Spleen (tissue), 11 donors: ENCODE data around the gene PLXNC1. TPM values are rescaled to one million over a fixed set of nuclear protein-coding genes. Genes with fewer than 3 reads are reported as not detected.

Source experiments
- DNase-seq: peaks from one replicate; pipeline ENCODE4 v3.0.0-alpha.2; 2020
- H3K27ac ChIP-seq, 8 donors: fragments of 200-600 bp; sonication (generic) in 7 of 8; 1 replicate in 4 of 8; 2 replicates in 4 of 8; pipeline versions ENCODE4 v1.5.0 to v1.8.0; 2016 to 2021; ENCODE audit warnings: inconsistent platforms in 4 of 8, mild to moderate bottlenecking in 4 of 8, moderate library complexity in 1 of 8
- H3K27me3 ChIP-seq, 7 donors: fragments of 200-600 bp; sonication (generic) in 6 of 7; replicated peaks in 1 of 7; 1 replicate in 4 of 7; 2 replicates in 3 of 7; pipeline versions ENCODE4 v1.5.0 to v1.8.0; 2016 to 2021; ENCODE audit warnings: inconsistent platforms in 3 of 7, mild to moderate bottlenecking in 1 of 7
- H3K36me3 ChIP-seq, 6 donors: fragments of 200-600 bp; sonication (generic) in 5 of 6; 1 replicate in 4 of 6; 2 replicates in 2 of 6; pipeline versions ENCODE4 v1.5.0 to v1.8.0; 2016 to 2021; ENCODE audit warnings: inconsistent platforms in 2 of 6
- H3K4me1 ChIP-seq, 6 donors: fragments of 200-600 bp; sonication (generic) in 5 of 6; 1 replicate in 3 of 6; 2 replicates in 3 of 6; pipeline versions ENCODE4 v1.5.0 to v1.8.0; 2016 to 2021; ENCODE audit warnings: inconsistent platforms in 3 of 6
- H3K4me3 ChIP-seq, 8 donors: fragments of 200-600 bp; sonication (generic) in 7 of 8; 1 replicate in 4 of 8; 2 replicates in 4 of 8; pipeline versions ENCODE4 v1.5.0 to v1.8.0; 2016 to 2021; ENCODE audit warnings: inconsistent platforms in 4 of 8, mild to moderate bottlenecking in 4 of 8, moderate library complexity in 2 of 8
- H3K9me3 ChIP-seq, 8 donors: fragments of 200-600 bp; sonication (generic) in 7 of 8; 1 replicate in 4 of 8; 2 replicates in 4 of 8; pipeline versions ENCODE4 v1.5.0 to v1.8.0; 2016 to 2021; ENCODE audit warnings: inconsistent platforms in 4 of 8
- CTCF ChIP-seq, 11 experiments: fragments of 200-600 bp in 7 of 11; fragments of 450-650 bp in 4 of 11; sonication (generic) in 4 of 11; IDR thresholded peaks in 8 of 11; conservative IDR thresholded peaks in 3 of 11; 1 replicate in 7 of 11; 2 replicates in 4 of 11; pipeline versions ENCODE4 v1.4.0 to v1.8.0; 2016 to 2021; ENCODE audit warnings: antibody characterized with exemption in 11 of 11, inconsistent platforms in 4 of 11, mild to moderate bottlenecking in 1 of 11
- POLR2A ChIP-seq, 3 donors: fragments of 450-650 bp; IDR thresholded peaks; one replicate each; pipeline ENCODE4 v1.5.1; 2017; ENCODE audit warnings: antibody characterized with exemption in 3 of 3, mild to moderate bottlenecking in 1 of 3
- POLR2AphosphoS5 ChIP-seq, 3 donors: sonication (generic); formaldehyde crosslinking; IDR thresholded peaks; one replicate each; pipeline ENCODE4 v1.5.1; 2017; ENCODE audit warnings: antibody characterized with exemption in 3 of 3
- WGBS, 5 donors: extraction: QIAGEN DNeasy Blood & Tissue Kit in 3 of 5; methylation state at CpG; one replicate each; pipeline versions ENCODE4 v1.1.5 to v1.1.7; 2013 to 2018; 5-methylcytosine and 5-hydroxymethylcytosine counted together
- intact Hi-C: fragments of 100-400 bp; cut with DNase I; formaldehyde crosslinking; loops from one replicate; pipeline ENCODE4 v1.15.0; 2023; ENCODE audit warnings: low total_unique reads
- polyA plus RNA-seq, 3 donors: library from polyadenylated mRNA; stranded (reverse); fragments of 200-250 nt; gene quantifications; one replicate each; pipeline ENCODE4 v1.2.1, GENCODE V29; 2013
- total RNA-seq, 7 donors: library from RNA; depleted of rRNA in 3 of 7; stranded (reverse); fragments of >200 nt in 3 of 7; fragmentation: NEBNext Ultra II Directional in 4 of 7; extraction: Animal tissue kit (Norgen Biotek cat#: 25700) in 4 of 7; gene quantifications; one replicate each; pipeline versions ENCODE4 v1.1.0 to v1.2.1, GENCODE V29; 2016 to 2021
- donor health status: healthy with polysubstance abuse.
- donor health status: DM: no; HTN: no; CAD: no; lungs with moderate emphysema.
- donor health status: DM: no; HTN: no; CAD: no.
- donor health status: Bipolar disorder and iron deficiency.
- donor health status: healthy.
- donor health status: DM: no; HTN: no; CAD: no.
- donor health status: DM: yes; HTN: yes; CAD: no.

Gene PLXNC1
- total and polyA plus RNA-seq, 10 donors: 6.8 to 138 (median 69.7) TPM

- intact Hi-C loops: no loop called here
- Histone ChIP-seq H3K27me3 (no peaks in the 10 kb centered on the region), H3K9me3 (no peaks in the 10 kb centered on the region), H3K36me3 (peaks cover 0 to 100% (median 26%) of the 10 kb centered on the region in 6 donors), H3K27ac (peak overlapping the region in 7 of 8 donors; percentile 32 to 60 (median 43)), H3K4me1 (peaks cover 0 to 6% (median 0%) of the 10 kb centered on the region in 6 donors), H3K4me3 (no peak overlapping the region)
- 65 to 86% (median 79%) methylated on average over 13 of the region's 13 CpGs for WGBS, 5 donors
- no peak for TF ChIP-seq CTCF (IDR thresholded peaks at IDR 0.05 in 8 of 11, conservative IDR thresholded peaks at IDR 0.05 in 3 of 11)
- no peak for TF ChIP-seq POLR2AphosphoS5 (IDR thresholded peaks at IDR 0.05)
- TF ChIP-seq POLR2A (IDR thresholded peaks at IDR 0.05): no peak
- DNase-seq: no peak
Measured at GRCh38 chr12:94289461-94290312, 141.3 kb downstream of the PLXNC1 start.

- whole genome bisulfite sequencing, 5 donors: 71 to 85% (median 75%) methylated on average over 4 of the region's 4 CpGs
Measured at GRCh38 chr12:94290353-94290752, 142.0 kb downstream of the PLXNC1 start.

GRCh38 chr12:94297096-94297699 is 148.8 kb downstream of the PLXNC1 start:
- intact Hi-C loops: no loop called here
- no peak overlapping the region for H3K4me3 ChIP-seq
- 88 to 91% (median 90%) methylated on average over 6 of the region's 6 CpGs for WGBS, 5 donors
- TF ChIP-seq POLR2A (IDR thresholded peaks at IDR 0.05): no peak
- no peak for TF ChIP-seq POLR2AphosphoS5 (IDR thresholded peaks at IDR 0.05)
- no peak for TF ChIP-seq CTCF (IDR thresholded peaks at IDR 0.05 in 8 of 11, conservative IDR thresholded peaks at IDR 0.05 in 3 of 11)
- no peaks in the 10 kb centered on the region for H3K27me3 ChIP-seq
- peaks cover 0 to 32% (median 10%) of the 10 kb centered on the region in 6 donors for H3K4me1 ChIP-seq
- H3K9me3 ChIP-seq: no peaks in the 10 kb centered on the region
- DNase-seq: no peak
- peak overlapping the region in 7 of 8 donors; percentile 29 to 78 (median 64) for H3K27ac ChIP-seq
- peaks cover 0 to 100% (median 45%) of the 10 kb centered on the region in 6 donors for H3K36me3 ChIP-seq

More at GRCh38 chr12:94290353-94290752, 142.0 kb downstream of the PLXNC1 start:
- Histone ChIP-seq H3K4me3 (no peak overlapping the region), H3K27ac (peak overlapping the region in 4 of 8 donors; percentile 32 to 47 (median 44)), H3K9me3 (no peaks in the 10 kb centered on the region), H3K4me1 (peaks cover 0 to 6% (median 0%) of the 10 kb centered on the region in 6 donors), H3K27me3 (no peaks in the 10 kb centered on the region), H3K36me3 (peaks cover 0 to 100% (median 28%) of the 10 kb centered on the region in 6 donors)
- intact Hi-C loops: no loop called here
- no peak for TF ChIP-seq POLR2AphosphoS5 (IDR thresholded peaks at IDR 0.05)
- TF ChIP-seq CTCF (IDR thresholded peaks at IDR 0.05 in 8 of 11, conservative IDR thresholded peaks at IDR 0.05 in 3 of 11): no peak
- no peak for TF ChIP-seq POLR2A (IDR thresholded peaks at IDR 0.05)
- no peak for DNase-seq
